ENCODE measurements around the gene PLA2G5.

The PLA2G5 gene

DNA sequence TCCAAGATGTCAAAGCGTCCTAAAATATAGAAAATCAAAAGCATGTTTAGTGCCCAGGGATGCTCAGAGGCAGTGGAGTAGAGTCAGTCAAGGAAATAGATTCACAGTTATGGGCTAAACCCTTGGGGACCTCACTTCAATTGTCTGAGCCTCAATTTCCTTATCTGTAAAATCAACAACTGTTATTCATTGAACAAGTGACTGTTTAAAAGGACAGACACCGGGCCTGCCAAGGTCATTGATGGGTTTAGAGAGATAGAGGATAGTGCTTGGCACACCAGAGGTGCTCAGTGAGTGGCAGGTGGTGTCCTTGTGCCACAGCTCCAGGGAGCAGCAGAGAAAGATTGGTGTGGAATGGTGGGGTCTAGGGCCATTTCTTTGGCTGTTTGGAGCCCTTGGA, 12.8 kb downstream of the PLA2G5 start:
- in situ Hi-C loops (cut with HindIII; ENCODE audit: low pct_ligation_motif_present, low pct_unique_long_range_greater_than_20kb, low sequenced_read_pairs) = no loop called here
- DNase-seq = no peak

DNA sequence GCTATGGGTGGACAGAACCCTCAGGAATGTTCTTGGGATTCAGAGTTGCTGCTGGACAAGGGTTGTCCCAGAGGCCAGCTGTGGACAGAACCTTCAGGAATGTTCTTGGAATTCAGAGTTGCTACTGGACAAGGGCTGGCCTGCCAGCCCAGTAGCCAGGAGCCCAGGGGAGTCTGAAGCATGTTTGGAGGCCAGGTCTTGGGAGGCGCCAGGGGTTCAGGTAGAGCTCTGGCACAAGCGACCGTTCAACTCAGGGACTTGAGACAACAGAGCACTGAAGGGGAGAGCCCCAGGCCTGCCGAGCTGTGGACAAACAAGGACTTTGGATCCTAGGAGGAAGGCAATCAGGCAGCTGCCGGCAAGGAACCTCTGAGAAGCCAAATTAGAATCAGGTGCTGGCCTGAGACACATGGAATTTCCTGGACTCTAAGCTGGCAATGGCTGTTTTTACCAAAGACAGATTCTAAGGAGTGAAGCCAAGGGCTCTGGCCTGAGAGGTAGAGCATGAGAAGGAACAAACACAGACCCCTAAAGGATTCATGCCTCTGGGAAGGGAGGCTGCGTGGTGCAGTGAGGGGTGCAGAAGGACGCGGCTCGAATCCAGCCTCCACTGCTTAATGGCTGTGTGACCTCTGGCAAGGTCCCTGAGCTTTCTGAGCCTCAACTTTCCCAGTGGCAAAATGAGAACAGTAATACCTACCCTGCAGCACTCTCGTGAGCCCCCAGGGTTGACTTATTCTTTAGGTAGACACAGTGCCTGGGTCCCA, 13.4 kb downstream of the PLA2G5 start:
- in situ Hi-C loops (cut with HindIII; ENCODE audit: low pct_ligation_motif_present, low pct_unique_long_range_greater_than_20kb, low sequenced_read_pairs) = no loop called here
- DNase-seq = no peak

DNA sequence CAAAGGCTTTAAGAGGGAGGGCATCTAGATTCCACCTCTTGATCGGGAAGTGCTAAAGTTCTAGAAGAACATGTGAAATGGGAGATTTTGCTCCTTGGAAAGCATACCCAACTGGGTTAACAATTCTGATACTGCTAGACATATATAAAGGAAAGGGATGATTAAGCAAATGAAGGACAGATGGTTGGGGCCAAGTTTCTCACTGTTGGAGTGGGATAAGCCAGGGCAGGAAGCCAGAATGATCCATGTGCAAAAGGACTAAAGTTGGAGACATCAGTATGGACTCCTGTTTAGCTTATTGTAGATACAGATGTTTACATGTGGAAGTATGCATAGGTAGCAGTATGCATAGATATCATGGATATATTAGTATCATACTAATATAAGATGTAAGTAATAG, 16.8 kb downstream of the PLA2G5 start:
- in situ Hi-C loops (cut with HindIII; ENCODE audit: low pct_ligation_motif_present, low pct_unique_long_range_greater_than_20kb, low sequenced_read_pairs) = no loop called here
- no peak for DNase-seq

DNA sequence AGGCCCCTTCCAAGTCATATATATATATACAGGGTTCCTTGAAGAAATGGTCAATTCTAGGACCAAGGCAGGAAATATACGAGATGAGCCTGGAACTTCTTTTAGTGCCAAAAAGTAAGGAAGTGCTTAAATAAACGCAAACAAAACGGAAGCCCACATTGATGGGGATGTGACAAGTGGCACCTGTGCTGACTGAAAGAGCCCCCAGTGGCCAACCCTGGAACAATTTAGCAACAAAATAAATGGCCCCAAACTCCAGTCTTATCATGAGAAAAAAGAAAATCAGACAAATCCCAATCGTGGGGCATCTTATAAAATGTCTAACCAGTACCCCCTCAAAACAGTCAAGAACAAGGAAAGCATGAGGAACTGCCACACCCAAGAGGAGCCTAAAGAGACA, 17.7 kb downstream of the PLA2G5 start:
- DNase-seq = no peak
- in situ Hi-C loops (cut with HindIII; ENCODE audit: low pct_ligation_motif_present, low pct_unique_long_range_greater_than_20kb, low sequenced_read_pairs) = no loop called here

DNA sequence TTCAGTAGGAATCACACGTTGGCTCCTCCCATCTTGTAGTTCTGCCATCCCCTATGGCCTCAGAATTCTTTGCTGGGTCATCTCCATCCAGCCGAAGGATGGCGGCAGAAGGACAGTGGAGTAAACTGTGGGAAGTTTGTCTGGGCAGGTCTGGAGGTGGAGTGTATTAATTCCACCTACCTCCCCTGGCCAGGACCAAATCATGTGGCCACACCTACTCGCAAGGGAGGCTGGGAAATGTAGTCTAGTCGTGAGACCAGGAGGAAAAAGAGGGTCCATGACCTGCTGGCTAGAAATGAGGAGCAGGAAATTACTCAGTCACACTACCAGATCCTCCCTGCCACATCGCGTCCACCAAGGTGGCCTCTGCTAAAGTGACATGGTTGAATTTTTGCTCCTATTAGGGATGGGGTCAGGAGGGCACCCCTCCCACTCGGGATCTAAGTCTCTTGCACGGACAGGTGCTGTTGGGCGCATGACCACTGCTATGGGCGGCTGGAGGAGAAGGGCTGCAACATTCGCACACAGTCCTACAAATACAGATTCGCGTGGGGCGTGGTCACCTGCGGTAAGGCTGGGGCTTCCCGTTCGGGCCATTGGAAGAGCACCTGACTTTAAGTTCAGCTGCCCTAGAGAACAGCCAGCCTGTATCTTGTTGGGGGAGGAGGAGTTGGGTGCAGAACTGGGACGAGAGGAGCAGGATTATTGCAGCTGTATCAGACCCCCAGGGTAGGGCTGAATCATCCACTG, 19.5 kb downstream of the PLA2G5 start:
- DNase-seq = no peak
- in situ Hi-C loops (cut with HindIII; ENCODE audit: low pct_ligation_motif_present, low pct_unique_long_range_greater_than_20kb, low sequenced_read_pairs) = no loop called here

DNA sequence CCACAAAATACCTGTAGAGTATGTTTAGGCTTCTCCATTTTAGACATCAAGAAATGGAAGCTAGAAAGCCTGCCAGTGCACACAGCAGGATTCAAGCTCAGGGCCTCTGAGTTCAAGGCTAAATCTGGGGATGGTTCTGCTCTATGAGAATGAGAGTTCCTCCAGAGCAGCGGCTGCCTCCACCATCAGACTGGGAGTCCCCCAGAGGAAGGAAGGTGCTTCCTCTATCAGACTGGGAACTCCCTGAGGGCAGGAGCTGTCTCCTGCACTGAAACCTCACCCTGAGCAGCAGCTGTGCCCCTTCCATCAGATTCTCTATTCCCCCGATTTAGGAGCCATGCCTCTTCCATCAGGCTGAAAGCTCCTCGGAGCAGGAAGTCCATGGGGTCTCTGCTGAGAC, 20.1 kb downstream of the PLA2G5 start:
- no peak for DNase-seq
- in situ Hi-C loops (cut with HindIII; ENCODE audit: low pct_ligation_motif_present, low pct_unique_long_range_greater_than_20kb, low sequenced_read_pairs) = no loop called here

DNA sequence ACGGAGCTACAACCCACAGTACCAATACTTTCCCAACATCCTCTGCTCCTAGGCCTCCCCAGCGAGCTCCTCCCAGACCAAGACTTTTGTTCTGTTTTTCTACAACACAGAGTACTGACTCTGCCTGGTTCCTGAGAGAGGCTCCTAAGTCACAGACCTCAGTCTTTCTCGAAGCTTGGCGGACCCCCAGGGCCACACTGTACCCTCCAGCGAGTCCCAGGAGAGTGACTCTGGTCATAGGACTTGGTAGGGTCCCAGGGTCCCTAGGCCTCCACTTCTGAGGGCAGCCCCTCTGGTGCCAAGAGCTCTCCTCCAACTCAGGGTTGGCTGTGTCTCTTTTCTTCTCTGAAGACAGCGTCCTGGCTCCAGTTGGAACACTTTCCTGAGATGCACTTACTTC, 20.6 kb downstream of the PLA2G5 start:
- in situ Hi-C loops (cut with HindIII; ENCODE audit: low pct_ligation_motif_present, low pct_unique_long_range_greater_than_20kb, low sequenced_read_pairs) = no loop called here
- no peak for DNase-seq

DNA sequence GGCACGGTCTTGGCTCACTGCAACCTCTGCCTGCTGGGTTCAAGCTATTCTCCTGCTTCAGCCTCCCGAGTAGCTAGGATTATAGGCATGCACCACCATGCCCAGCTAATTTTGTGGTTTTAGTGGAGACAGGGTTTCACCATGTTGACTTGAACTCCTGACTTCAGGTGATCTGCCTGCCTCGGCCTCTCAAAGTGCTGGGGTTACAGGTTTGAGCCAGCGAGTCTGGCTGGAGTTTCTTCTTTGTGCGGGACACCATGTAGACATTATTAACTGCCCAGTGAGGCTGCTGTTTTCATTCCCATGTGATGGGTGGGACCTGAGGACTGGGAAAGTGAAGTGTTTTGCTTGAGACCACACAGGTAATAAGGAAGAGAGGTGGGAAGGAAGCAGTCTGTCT, 23.3 kb downstream of the PLA2G5 start:
- DNase-seq = no peak
- in situ Hi-C loops (cut with HindIII; ENCODE audit: low pct_ligation_motif_present, low pct_unique_long_range_greater_than_20kb, low sequenced_read_pairs) = no loop called here

DNA sequence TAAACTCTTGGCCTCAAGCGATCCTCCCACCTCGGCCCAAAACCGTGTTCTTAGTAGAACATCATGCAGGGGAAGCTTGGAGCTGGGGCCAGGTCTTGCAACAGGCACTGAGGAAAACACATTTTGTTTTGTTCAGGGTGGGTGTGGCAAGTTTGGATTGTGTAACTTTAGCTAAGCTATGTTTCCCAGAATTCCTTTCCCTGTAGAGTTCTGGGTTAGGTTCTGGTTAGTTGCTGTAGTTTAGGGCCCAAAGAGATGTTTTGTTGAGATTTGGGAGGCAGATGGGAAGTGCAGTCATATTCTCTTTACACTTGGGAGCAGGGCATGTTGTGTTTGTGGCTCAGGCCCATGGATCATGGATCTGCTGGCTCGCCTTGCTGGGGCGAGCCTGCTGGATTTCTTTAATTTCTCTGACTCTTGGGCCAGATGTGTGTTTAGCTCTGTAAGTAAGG, 24.0 kb downstream of the PLA2G5 start:
- in situ Hi-C loops (cut with HindIII; ENCODE audit: low pct_ligation_motif_present, low pct_unique_long_range_greater_than_20kb, low sequenced_read_pairs) = no loop called here
- DNase-seq = no peak

DNA sequence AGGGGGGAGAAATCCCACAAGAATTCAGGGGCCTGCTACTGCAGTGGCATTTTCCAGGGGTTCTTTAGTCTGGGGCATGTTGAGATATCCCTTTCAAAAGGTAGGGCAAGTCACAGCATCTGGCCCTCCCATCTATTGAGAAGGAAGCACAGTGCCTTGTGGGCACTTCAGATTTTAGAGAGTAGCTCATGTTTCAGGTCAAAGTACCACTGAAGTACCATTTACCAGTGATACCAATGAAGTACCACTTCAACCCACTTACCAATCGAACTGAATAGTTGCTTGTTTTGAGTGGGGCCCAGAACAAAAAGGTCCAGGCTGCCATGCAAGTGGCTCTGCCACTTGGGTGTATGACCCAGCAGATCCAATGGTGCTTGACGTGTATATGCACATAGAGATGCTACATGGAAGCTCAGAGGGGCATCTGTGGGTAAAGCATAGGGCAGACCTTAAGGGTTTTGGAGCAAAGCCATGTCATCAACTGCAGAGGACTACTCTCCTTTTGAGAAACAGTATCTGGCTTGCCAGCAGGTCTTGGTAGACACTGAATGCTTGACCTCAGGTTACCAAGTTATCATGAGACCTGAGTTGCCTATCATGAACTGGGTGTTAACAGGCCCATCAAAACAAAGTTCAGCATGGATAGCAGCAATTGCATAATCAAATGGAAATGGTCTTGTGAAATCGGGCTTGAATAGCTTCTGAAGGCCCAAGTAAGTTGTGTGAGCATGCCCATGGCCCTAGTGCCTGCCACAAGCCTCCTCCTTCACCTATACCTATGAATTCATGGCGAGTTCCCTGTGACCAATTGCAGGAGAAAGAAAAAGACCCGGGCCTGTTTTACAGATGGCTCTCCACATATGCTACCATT, 25.8 kb downstream of the PLA2G5 start:
- no peak for DNase-seq
- in situ Hi-C loops (cut with HindIII; ENCODE audit: low pct_ligation_motif_present, low pct_unique_long_range_greater_than_20kb, low sequenced_read_pairs) = no loop called here

DNA sequence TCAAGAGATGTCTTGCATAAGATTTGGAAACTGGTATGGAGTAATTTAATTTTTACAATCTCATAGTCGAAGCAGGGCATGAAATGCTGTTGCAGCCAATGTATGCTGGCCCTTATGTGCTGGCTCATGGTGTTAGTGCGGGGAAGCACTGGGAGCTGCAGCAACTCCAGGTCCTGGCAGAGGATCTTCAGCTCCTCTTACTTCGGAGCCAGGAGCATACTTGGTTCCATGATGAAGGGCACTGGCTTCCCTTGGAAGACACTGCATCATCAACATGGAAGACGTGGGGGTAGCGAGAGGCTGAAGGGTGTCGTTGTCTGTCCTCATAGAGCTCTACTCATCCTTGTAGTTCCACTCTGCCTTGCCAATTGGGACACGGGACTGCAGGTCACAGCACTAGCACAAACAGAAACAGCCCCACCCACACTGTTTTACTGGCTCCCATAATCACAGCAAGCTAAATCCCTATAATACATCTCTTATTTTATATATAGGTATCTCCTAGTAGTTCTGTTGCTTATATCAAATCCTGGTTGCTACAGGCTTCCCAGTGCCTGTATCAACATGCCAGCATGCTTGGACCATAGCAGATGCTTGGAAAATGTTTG, 26.9 kb downstream of the PLA2G5 start:
- no peak for DNase-seq
- in situ Hi-C loops (cut with HindIII; ENCODE audit: low pct_ligation_motif_present, low pct_unique_long_range_greater_than_20kb, low sequenced_read_pairs) = no loop called here

DNA sequence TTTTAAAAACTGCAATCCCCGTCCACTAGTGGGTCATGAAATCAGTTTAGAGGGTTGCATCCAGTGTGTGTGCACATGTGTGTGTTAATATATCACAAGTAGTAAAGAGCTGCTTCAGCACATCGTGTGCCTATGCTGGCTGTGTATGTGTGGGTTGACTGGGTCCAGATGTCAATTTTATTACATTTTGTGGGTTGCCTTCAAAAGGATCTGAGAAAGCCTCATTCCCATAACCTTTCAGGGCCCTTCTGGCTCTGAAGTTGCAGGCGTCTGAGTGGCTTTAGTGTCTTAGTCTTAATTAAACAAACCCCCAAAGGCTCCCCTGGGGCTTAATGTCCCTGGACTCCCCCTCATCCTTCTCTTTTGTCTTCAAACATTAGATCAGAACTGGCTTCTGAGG, 29.5 kb downstream of the PLA2G5 start:
- in situ Hi-C loops (cut with HindIII; ENCODE audit: low pct_ligation_motif_present, low pct_unique_long_range_greater_than_20kb, low sequenced_read_pairs) = no loop called here
- DNase-seq = no peak

DNA sequence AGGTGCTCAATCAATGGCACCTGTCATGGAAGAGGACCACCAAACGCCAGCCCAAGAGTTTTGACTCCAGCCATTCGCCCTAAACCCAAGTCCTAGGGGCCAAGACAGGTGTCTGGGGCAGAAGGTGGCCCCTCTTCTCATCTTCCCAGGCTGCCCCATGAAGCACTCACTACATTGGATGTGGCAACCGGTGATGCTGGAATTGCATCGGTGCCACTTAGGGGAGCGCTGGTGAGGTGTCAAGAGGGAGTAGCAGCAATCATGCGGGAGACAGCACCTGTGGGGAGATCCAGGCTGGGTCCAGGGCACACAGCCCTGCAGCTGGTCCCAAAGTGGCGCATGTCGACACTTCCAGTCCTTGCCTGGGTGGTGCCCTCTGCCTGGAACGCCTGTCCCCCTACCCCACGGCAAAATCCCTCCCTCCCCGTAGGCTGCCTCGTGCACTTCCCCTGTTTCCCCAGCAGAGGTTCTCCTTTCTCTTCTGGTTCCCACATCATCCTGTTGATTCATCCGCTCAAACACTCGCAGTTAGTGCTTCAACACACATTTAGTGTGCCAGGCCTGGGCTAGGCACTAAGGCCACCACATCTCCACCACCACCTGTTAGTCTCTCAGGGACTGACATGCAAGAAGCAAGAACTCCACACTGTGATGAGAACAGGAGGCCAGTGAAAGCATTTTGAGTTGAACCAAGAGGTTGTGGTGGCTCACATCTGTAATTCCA, 30.8 kb downstream of the PLA2G5 start:
- DNase-seq = peak; percentile 53
- in situ Hi-C loops (cut with HindIII; ENCODE audit: low pct_ligation_motif_present, low pct_unique_long_range_greater_than_20kb, low sequenced_read_pairs) = no loop called here

DNA sequence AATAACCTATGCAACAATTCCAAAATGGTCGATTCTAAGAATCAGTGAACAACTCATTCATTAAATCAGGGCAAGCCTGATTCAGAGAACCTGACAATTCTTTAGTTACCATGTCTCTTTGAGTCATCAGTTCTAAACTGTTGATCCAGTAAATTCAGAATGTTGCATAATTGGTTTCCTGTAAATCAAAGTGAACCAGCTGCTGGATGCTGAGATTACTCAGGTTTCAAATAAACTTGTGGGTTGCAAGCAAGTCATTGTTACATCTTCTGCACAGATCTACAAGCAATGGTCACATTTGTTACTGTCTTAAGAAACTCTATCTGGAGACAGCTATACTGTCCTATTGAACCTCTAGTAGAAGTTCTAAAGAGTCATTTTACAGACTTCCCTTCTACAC, 32.9 kb downstream of the PLA2G5 start:
- DNase-seq = no peak
- in situ Hi-C loops (cut with HindIII; ENCODE audit: low pct_ligation_motif_present, low pct_unique_long_range_greater_than_20kb, low sequenced_read_pairs) = no loop called here

DNA sequence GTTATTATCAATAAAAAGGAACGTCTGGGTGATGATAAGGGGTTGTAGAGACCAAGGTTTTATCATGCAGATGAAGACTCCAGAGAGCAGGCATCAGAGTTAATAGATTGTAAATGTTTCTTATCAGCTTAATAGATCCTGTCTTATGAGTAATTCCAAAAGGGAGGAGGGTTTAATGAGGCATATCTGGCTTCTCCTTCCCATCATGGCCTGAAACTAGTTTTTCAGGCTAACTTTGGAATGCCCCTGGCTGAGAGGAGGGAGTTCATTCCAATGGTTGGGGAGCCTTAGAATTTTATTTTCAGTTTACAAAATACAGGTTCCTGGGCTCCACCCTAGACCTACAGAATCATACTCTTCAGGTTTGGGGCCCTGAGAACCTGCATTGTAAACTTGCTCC, 35.9 kb downstream of the PLA2G5 start:
- in situ Hi-C loops (cut with HindIII; ENCODE audit: low pct_ligation_motif_present, low pct_unique_long_range_greater_than_20kb, low sequenced_read_pairs) = no loop called here
- no peak for DNase-seq

DNA sequence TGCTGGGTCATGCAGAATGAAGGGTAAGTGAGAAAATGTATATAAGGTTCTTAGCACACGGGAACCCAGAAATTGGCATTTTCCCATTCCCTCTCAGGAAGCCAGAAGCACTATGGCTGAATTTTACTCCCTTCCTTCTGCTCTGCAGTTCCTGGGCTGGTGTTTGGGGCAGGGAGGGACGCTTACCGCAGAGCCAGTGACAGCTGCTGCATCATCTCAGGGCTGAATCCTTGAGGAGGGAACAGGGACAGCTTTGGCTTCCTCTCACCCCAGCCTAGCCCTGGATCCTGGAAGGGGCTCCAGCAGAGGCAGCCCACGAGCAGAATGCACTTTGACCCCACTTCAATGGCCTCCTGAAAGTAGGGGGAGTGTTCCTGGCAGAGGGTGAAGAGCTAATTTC, 37.4 kb downstream of the PLA2G5 start:
- in situ Hi-C loops (cut with HindIII; ENCODE audit: low pct_ligation_motif_present, low pct_unique_long_range_greater_than_20kb, low sequenced_read_pairs) = no loop called here
- no peak for DNase-seq

DNA sequence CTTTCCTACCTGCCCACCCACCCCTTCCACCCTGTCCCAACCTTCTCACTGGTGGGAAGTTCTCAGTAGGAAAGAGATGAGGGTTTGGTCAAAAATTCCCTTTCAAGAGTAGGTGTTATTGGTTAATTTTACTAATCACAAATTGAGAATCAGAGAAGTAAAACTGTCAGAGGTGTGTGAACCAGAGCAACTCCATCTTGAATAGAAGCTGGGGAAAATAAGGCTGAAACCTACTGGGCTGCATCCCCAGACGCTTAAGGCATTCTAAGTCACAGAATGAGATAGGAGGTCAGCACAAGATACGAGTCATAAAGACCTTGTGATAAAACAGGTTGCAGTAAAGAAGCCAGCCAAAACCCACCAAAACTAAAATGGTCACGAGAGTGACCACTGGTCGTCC, 37.8 kb downstream of the PLA2G5 start:
- DNase-seq = no peak
- in situ Hi-C loops (cut with HindIII; ENCODE audit: low pct_ligation_motif_present, low pct_unique_long_range_greater_than_20kb, low sequenced_read_pairs) = no loop called here

DNA sequence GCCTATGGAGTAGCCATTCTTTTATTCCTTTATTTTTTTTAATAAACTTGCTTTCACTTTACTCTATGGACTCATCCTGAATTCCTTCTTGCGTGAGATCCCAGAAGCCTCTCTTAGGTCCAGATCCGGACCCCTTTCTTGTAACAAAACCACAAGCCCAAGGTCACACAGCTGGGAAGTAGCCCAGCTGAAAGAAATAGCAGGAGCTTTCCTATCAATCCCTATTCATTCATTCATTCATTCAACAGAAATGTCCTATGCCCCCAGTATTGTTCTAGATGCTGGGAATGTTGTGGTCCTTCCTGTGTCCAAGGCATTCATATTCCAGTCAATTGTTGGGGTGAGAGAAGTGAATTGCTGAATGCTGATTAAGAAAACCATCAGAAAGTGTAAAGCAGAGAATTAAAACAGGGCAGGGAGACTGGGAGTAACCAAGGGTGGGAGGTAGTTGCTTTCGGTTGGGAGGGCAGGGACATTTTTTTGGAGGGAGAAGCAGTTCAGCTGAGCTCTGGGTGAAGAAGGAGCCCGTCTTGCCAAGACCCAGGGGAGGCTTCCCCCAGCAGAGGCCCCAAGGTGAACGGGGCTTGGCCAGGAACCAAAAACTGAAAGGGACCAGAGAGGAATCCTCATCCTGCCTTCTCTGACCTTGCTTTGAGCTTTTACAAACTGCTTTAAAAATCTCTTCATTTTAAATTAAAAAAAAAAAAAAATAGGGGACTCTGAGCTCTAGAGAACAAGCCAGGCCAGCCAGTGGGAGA, 38.6 kb downstream of the PLA2G5 start:
- no peak for DNase-seq
- in situ Hi-C loops (cut with HindIII; ENCODE audit: low pct_ligation_motif_present, low pct_unique_long_range_greater_than_20kb, low sequenced_read_pairs) = no loop called here

All from ACHN (cell line).